AG04449 (cell line): Measurements from ENCODE around the gene CETP.

ENCODE experiments used
- CTCF ChIA-PET: fragments of 350-600 bp; formaldehyde crosslinking; extraction: SDS; loops from one replicate; lab custom pipeline; 2021; ENCODE audit warnings: antibody characterized with exemption; lab: Yijun Ruan, JAX
- POLR2A ChIA-PET: fragments of 400-600, 350-600 bp; formaldehyde crosslinking; extraction: SDS; loops from one replicate; lab custom pipeline; 2020; ENCODE audit warnings: antibody characterized with exemption, inconsistent platforms; lab: Yijun Ruan, JAX
- DNase-seq: peaks from one replicate; pipeline ENCODE4 v3.0.0-alpha.2; 2010; ENCODE audit warnings: low read depth, low spot score
- H3K4me3 ChIP-seq: 2 replicates; pipeline ENCODE4 v1.5.1; 2011; ENCODE audit warnings: low read depth, mild to moderate bottlenecking, control low read depth, low read length
- TF ChIP-seq, protein P1 (sequence below): IDR thresholded peaks from one replicate; pipeline ENCODE4 v1.5.1; 2011; ENCODE audit warnings: mild to moderate bottlenecking, moderate library complexity, low read length, control low read depth, inconsistent platforms; ENCODE audit not compliant: insufficient read depth; ENCODE audit errors: missing control alignments

The CETP gene, protein sequence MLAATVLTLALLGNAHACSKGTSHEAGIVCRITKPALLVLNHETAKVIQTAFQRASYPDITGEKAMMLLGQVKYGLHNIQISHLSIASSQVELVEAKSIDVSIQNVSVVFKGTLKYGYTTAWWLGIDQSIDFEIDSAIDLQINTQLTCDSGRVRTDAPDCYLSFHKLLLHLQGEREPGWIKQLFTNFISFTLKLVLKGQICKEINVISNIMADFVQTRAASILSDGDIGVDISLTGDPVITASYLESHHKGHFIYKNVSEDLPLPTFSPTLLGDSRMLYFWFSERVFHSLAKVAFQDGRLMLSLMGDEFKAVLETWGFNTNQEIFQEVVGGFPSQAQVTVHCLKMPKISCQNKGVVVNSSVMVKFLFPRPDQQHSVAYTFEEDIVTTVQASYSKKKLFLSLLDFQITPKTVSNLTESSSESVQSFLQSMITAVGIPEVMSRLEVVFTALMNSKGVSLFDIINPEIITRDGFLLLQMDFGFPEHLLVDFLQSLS

DNA sequence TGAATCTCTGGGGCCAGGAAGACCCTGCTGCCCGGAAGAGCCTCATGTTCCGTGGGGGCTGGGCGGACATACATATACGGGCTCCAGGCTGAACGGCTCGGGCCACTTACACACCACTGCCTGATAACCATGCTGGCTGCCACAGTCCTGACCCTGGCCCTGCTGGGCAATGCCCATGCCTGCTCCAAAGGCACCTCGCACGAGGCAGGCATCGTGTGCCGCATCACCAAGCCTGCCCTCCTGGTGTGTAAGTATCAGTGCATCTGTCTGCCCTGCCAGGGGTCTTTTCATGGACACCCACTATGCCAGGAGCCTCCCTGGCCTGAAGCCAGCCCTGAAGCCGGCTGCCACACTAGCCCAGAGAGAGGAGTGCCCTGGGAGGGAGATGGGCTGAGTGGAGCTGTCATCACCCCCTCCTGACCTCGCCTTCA lies at the start of gene CETP:
CETP (plus strand) TSS at position 100 of the 431 bp plus-strand sequence; CDS start at position 130, 30 bp downstream.
- DNase-seq = no peak
- no peak within 1 kb of the TSS for H3K4me3 ChIP-seq
- ChIA-PET POLR2A (interaction anchor here (0.8 kb wide), 1 partner anchor 16 kb away, joined by 4 read pairs; no protein-coding TSS in a partner anchor), CTCF (interaction anchor here (1.0 to 5.3 kb wide), 6 partner anchors 9 to 128 kb away, joined by 3 to 49 read pairs (median 16); no protein-coding TSS in a partner anchor)
- TF ChIP-seq, protein P1, sequence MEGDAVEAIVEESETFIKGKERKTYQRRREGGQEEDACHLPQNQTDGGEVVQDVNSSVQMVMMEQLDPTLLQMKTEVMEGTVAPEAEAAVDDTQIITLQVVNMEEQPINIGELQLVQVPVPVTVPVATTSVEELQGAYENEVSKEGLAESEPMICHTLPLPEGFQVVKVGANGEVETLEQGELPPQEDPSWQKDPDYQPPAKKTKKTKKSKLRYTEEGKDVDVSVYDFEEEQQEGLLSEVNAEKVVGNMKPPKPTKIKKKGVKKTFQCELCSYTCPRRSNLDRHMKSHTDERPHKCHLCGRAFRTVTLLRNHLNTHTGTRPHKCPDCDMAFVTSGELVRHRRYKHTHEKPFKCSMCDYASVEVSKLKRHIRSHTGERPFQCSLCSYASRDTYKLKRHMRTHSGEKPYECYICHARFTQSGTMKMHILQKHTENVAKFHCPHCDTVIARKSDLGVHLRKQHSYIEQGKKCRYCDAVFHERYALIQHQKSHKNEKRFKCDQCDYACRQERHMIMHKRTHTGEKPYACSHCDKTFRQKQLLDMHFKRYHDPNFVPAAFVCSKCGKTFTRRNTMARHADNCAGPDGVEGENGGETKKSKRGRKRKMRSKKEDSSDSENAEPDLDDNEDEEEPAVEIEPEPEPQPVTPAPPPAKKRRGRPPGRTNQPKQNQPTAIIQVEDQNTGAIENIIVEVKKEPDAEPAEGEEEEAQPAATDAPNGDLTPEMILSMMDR = no peak

DNA sequence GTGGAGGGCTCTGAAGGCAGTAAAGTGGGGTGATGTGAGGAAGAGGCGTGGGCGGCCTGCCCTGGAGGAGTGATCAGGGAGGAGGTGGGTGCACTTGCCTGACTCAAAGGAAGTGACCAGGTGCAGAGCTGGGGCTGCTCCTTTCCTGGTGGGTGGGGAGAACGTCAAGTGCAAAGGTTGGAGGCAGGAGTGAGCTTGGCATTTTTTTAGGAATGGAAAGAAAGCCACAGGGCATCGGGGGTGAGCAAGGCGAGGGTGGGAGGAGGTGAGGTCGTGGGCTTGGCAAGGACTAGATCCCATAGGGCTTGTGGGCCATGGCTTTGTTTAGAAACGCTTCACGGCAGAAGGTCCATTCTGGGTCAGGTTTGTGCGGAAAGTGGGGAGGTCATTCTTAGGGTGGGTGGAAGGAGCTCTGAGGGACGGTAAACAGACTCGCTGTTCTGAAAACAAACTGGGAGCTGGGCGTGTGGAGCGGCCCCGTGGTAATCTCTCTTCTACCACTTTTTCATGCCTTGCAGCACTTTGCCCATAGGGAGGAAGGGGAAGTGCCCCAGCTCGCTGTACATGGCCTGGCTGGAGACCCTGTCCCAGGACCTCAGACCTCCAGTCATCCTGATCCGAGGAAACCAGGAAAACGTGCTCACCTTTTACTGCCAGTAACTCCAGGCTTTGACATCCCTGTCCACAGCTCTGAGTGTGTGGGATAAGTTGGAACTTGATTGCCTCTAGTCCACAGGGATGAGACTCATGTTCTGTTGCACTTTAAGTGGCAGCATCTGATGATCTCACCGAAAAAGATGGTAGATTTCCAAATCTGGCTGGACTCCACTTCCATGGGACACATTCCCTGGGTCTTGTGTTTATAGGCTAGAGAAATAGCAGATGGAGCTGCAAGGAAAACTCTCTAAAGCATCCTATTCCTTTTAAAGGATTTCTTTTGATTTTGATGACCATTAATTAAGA lies 48.7 kb upstream of the CETP start:
- DNase-seq = no peak
- H3K4me3 ChIP-seq = no peak overlapping the region
- CTCF ChIA-PET = interaction anchor here (1.2 to 2.1 kb wide), 2 partner anchors 14 to 46 kb away, joined by 5 to 6 read pairs; no protein-coding TSS in a partner anchor
- POLR2A ChIA-PET = interaction anchor here (3.0 kb wide), 1 partner anchor 19 kb away, joined by 25 read pairs; the partner anchor contains the start of gene HERPUD1
- TF ChIP-seq, protein P1 = no peak

DNA sequence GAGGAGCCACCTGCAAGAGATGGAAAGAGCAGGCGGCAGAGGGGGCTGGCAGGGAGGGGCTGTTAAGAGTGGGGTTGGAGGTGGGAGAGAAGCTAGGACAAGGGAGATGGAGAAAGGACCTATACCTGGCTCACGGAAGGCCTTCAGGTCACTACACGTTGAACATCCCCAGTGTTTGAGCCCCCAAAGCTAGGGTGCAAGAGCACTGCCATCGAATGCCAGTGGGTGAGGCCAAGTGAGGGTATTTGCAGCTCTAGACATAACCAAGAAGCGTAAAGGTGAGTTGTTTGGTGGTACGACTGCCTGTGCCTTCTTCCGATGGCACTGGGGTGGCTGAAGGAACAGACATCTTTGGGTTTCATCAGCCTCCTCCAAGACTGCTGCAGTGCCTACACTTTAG lies 46.9 kb upstream of the CETP start:
- CTCF ChIA-PET = interaction anchor here (1.2 kb wide), 1 partner anchor 48 kb away, joined by 5 read pairs; no protein-coding TSS in a partner anchor
- TF ChIP-seq, protein P1 = no peak
- H3K4me3 ChIP-seq = no peak overlapping the region
- DNase-seq = no peak
- POLR2A ChIA-PET = interaction anchor here (1.1 kb wide), 1 partner anchor 17 kb away, joined by 3 read pairs; no protein-coding TSS in a partner anchor

DNA sequence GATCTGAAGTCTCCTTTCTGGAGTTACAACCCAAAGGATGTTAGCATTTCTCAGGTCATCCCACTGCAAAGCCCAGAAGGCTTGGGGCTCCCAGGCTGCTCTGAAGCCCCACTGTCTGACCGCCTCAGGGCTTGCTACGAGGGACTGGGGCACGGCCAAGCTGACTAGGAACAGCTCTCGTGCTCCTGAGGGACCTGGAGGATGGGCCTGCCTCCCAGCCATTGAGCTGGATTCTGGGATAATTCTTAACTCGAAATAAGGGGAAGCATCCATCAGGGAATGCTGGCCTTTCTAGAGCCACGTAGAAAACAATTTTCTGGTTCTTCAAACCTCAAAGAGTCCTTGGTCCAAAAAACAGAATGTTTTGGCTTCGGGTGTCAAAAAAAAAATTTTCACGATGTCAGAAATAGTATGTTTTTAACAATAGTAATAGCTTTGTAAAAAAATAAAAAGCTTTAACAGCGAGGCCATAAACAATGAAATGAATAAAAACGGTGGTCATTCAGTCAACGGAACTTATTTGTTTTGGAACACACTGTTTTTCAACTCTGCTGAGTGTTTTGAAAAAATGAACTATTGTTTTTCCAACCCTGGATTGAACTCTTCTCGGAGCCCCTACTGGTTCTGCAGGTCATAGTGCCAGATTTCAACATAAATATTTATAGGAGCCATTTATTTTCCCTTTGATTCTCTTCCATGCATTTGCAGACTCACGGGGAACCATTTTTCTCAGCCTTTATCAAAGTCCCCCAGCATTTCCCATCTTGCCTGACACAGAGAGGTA lies 46.2 kb upstream of the CETP start:
- H3K4me3 ChIP-seq = no peak overlapping the region

More for the DNA sequence above, 46.2 kb upstream of the CETP start:
- DNase-seq = no peak
- ChIA-PET POLR2A (interaction anchor here (1.1 kb wide), 1 partner anchor 16 kb away, joined by 3 read pairs; no protein-coding TSS in a partner anchor), CTCF (interaction anchor here (1.2 kb wide), 1 partner anchor 49 kb away, joined by 5 read pairs; no protein-coding TSS in a partner anchor)
- TF ChIP-seq, protein P1 = no peak
